Neural cell (in vitro differentiated cells): Measurements from ENCODE around the gene SNRNP35. TPM values are rescaled to one million over a fixed set of nuclear protein-coding genes. Genes with fewer than 3 reads are reported as not detected.

ENCODE experiments used
- H2AFZ ChIP-seq: fragments of 200-600, 300-800 bp; sonication (generic), shearing (Covaris generic); 2 replicates; pipeline ENCODE4 v1.6.0; 2014; ENCODE audit warnings: low read depth, mild to moderate bottlenecking, antibody characterized with exemption, low read length, moderate library complexity
- H3F3A ChIP-seq: fragments of 200-600 bp; shearing (Covaris generic); 2 replicates; pipeline ENCODE4 v1.6.1; 2016; ENCODE audit warnings: mild to moderate bottlenecking, moderate library complexity, mixed read lengths, antibody characterized with exemption, low read length; ENCODE audit not compliant: insufficient read depth, poor library complexity, severe bottlenecking
- H3K27ac ChIP-seq: fragments of 200-600, 300-800 bp; sonication (generic), shearing (Covaris generic); 2 replicates; pipeline ENCODE4 v1.5.1; 2014; ENCODE audit warnings: mild to moderate bottlenecking, low read length, moderate library complexity
- H3K27me3 ChIP-seq: fragments of 300-800, 200-600 bp; sonication (generic), shearing (Covaris generic); 2 replicates; pipeline ENCODE4 v1.6.0; 2014; ENCODE audit warnings: mild to moderate bottlenecking, low read depth, low read length, moderate library complexity; ENCODE audit not compliant: insufficient read depth
- H3K36me3 ChIP-seq: fragments of 300-800, 200-600 bp; sonication (generic), shearing (Covaris generic); 2 replicates; pipeline ENCODE4 v1.5.1; 2014; ENCODE audit warnings: mild to moderate bottlenecking, antibody characterized with exemption, low read length, moderate library complexity; ENCODE audit not compliant: insufficient read depth
- H3K4me2 ChIP-seq: fragments of 300-800, 200-600 bp; sonication (generic), shearing (Covaris generic); 2 replicates; pipeline ENCODE4 v1.6.0; 2014; ENCODE audit warnings: mild to moderate bottlenecking, low read length
- H3K4me3 ChIP-seq: fragments of 300-800, 200-600 bp; sonication (generic), shearing (Covaris generic); 2 replicates; pipeline ENCODE4 v1.5.1; 2014; ENCODE audit warnings: mild to moderate bottlenecking, low read length, moderate library complexity
- H3K79me2 ChIP-seq: fragments of 200-600 bp; shearing (Covaris generic); replicated peaks from 2 replicates; pipeline ENCODE4 v1.6.0; 2014; ENCODE audit warnings: mild to moderate bottlenecking, low read length, moderate library complexity; ENCODE audit not compliant: insufficient read depth
- H3K9ac ChIP-seq: fragments of 300-800, 200-600 bp; sonication (generic), shearing (Covaris generic); 2 replicates; pipeline ENCODE4 v1.6.1; 2016; ENCODE audit warnings: mild to moderate bottlenecking, low read length, mixed read lengths
- H3K9me2 ChIP-seq: fragments of 200-600 bp; shearing (Covaris generic); 2 replicates; pipeline ENCODE4 v1.6.1; 2016; ENCODE audit warnings: mild to moderate bottlenecking, low read length, mixed read lengths; ENCODE audit not compliant: insufficient read depth
- H3K9me3 ChIP-seq: fragments of 200-600, 300-800 bp; sonication (generic), shearing (Covaris generic); 2 replicates; pipeline ENCODE4 v1.6.1; 2016; ENCODE audit warnings: mild to moderate bottlenecking, mixed run types, low read length, moderate library complexity, mixed read lengths
- H4K20me1 ChIP-seq: fragments of 200-600 bp; shearing (Covaris generic); 2 replicates; pipeline ENCODE4 v1.6.1; 2016; ENCODE audit warnings: mild to moderate bottlenecking, mixed run types; ENCODE audit not compliant: insufficient read depth
- EP300 ChIP-seq: fragments of 450-650 bp; conservative IDR thresholded peaks from 2 replicates; pipeline ENCODE4 v1.6.1; 2014; ENCODE audit warnings: antibody characterized with exemption, mild to moderate bottlenecking, moderate library complexity; ENCODE audit not compliant: poor library complexity, severe bottlenecking
- EZH2 ChIP-seq: fragments of 200-600, 300-800 bp; shearing (Covaris generic), sonication (generic); IDR thresholded peaks from 2 replicates; pipeline ENCODE4 v1.6.1; 2014; ENCODE audit warnings: antibody characterized with exemption, low read length, borderline replicate concordance, mild to moderate bottlenecking; ENCODE audit not compliant: insufficient read depth, poor library complexity, severe bottlenecking
- POLR2AphosphoS5 ChIP-seq: IDR thresholded peaks from 2 replicates; pipeline ENCODE4 v1.6.1; 2012
- RAD21 ChIP-seq: fragments of 450-650 bp; conservative IDR thresholded peaks from 2 replicates; pipeline ENCODE4 v1.6.1; 2014; ENCODE audit warnings: antibody characterized with exemption, mild to moderate bottlenecking, moderate library complexity
- REST ChIP-seq: IDR thresholded peaks from 2 replicates; pipeline ENCODE4 v1.6.1; 2012; ENCODE audit warnings: borderline replicate concordance
- SMC3 ChIP-seq: fragments of 450-650 bp; conservative IDR thresholded peaks from 2 replicates; pipeline ENCODE4 v1.6.1; 2014; ENCODE audit warnings: antibody characterized with exemption, mild to moderate bottlenecking, moderate library complexity; ENCODE audit not compliant: poor library complexity
- TAF1 ChIP-seq: IDR thresholded peaks from 2 replicates; pipeline ENCODE4 v1.6.1; 2012; ENCODE audit warnings: low read depth
- polyA plus RNA-seq: library from polyadenylated mRNA; depleted of rRNA; stranded (reverse); fragments of >200 nt; gene quantifications from 2 replicates; pipeline ENCODE4 v1.2.3, GENCODE V29; 2014
- TF ChIP-seq, protein P1 (sequence below): fragments of 450-650 bp; IDR thresholded peaks from 2 replicates; pipeline ENCODE4 v1.5.1; 2014; ENCODE audit warnings: antibody characterized with exemption, mild to moderate bottlenecking, moderate library complexity; ENCODE audit not compliant: poor library complexity, severe bottlenecking

SNRNP35 gene
- polyA plus RNA-seq, 1 donor from 2014 or later = 22.7 TPM

DNA sequence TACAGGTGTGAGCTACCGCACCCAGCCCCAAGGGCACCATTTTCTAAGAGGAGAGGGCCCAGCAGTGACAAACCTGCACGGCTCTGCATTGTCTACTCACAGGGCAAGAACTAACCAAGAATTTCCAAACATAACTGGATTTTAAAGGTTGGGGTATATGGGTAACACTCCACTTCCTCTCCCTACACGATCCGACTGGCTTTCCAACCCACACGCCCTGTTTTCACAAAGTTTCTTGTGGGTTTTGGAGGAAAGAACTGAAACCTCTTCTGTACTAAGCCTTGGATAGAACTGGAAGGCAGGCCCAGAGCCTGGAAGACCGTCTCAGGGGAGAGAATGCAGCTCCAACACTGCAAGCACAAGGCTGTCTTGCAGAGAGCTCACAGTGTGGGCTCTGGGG, 24.9 kb downstream of the SNRNP35 start:
- H3K9me3 ChIP-seq = no peaks in the 10 kb centered on the region
- H3K9me2 ChIP-seq = no peaks in the 10 kb centered on the region
- no peaks in the 10 kb centered on the region for H3K36me3 ChIP-seq
- no peaks in the 10 kb centered on the region for H3K79me2 ChIP-seq
- H2AFZ ChIP-seq = no peak overlapping the region
- H3K27ac ChIP-seq = no peak overlapping the region
- H4K20me1 ChIP-seq = no peaks in the 10 kb centered on the region
- no peaks in the 10 kb centered on the region for H3K27me3 ChIP-seq
- no peak overlapping the region for H3K9ac ChIP-seq
- H3F3A ChIP-seq = no peaks in the 10 kb centered on the region
- H3K4me3 ChIP-seq = no peak overlapping the region
- TF ChIP-seq POLR2AphosphoS5 = no peak
- TF ChIP-seq SMC3 = no peak
- TF ChIP-seq RAD21 = no peak
- TF ChIP-seq EP300 = no peak
- TF ChIP-seq REST = no peak
- no peak for TF ChIP-seq TAF1
- TF ChIP-seq, protein P1, sequence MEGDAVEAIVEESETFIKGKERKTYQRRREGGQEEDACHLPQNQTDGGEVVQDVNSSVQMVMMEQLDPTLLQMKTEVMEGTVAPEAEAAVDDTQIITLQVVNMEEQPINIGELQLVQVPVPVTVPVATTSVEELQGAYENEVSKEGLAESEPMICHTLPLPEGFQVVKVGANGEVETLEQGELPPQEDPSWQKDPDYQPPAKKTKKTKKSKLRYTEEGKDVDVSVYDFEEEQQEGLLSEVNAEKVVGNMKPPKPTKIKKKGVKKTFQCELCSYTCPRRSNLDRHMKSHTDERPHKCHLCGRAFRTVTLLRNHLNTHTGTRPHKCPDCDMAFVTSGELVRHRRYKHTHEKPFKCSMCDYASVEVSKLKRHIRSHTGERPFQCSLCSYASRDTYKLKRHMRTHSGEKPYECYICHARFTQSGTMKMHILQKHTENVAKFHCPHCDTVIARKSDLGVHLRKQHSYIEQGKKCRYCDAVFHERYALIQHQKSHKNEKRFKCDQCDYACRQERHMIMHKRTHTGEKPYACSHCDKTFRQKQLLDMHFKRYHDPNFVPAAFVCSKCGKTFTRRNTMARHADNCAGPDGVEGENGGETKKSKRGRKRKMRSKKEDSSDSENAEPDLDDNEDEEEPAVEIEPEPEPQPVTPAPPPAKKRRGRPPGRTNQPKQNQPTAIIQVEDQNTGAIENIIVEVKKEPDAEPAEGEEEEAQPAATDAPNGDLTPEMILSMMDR = no peak
- no peak for TF ChIP-seq EZH2
- no peak overlapping the region for H3K4me2 ChIP-seq

- H3K4me2 ChIP-seq = no peak overlapping the region
- H3K79me2 ChIP-seq = no peaks in the 10 kb centered on the region
- no peaks in the 10 kb centered on the region for H3K9me2 ChIP-seq
- H3F3A ChIP-seq = no peaks in the 10 kb centered on the region
- no peaks in the 10 kb centered on the region for H4K20me1 ChIP-seq
- no peak overlapping the region for H3K27ac ChIP-seq
- no peaks in the 10 kb centered on the region for H3K27me3 ChIP-seq
- no peaks in the 10 kb centered on the region for H3K9me3 ChIP-seq
- H3K9ac ChIP-seq = no peak overlapping the region
- no peak overlapping the region for H2AFZ ChIP-seq
- H3K4me3 ChIP-seq = no peak overlapping the region
- no peak for TF ChIP-seq SMC3
- no peak for TF ChIP-seq POLR2AphosphoS5
- TF ChIP-seq, protein P1 = no peak
- TF ChIP-seq EZH2 = no peak
- no peaks in the 10 kb centered on the region for H3K36me3 ChIP-seq
These were observed 25.8 kb downstream of the SNRNP35 start for GRCh38 chr12:123483602-123484248.
